Spleen (tissue), 7 donors: ENCODE data around the gene NPIPA1.
"Not testable (repeated sequence)": the region's sequence is repeated elsewhere in the genome, so short reads cannot be mapped to it uniquely, and the experiment has no call there.

Experiments used
- CTCF ChIP-seq, 11 experiments: fragments of 200-600 bp in 7 of 11; fragments of 450-650 bp in 4 of 11; sonication (generic) in 4 of 11; IDR thresholded peaks in 8 of 11; conservative IDR thresholded peaks in 3 of 11; 1 replicate in 7 of 11; 2 replicates in 4 of 11; pipeline versions ENCODE4 v1.4.0 to v1.8.0; 2016 to 2021; ENCODE audit warnings: antibody characterized with exemption in 11 of 11, inconsistent platforms in 4 of 11, mild to moderate bottlenecking in 1 of 11
- POLR2A ChIP-seq, 3 donors: fragments of 450-650 bp; IDR thresholded peaks; one replicate each; pipeline ENCODE4 v1.5.1; 2017; ENCODE audit warnings: antibody characterized with exemption in 3 of 3, mild to moderate bottlenecking in 1 of 3
- donor health status: DM: no; HTN: no; CAD: no; lungs with moderate emphysema.
- donor health status: DM: no; HTN: no; CAD: no.
- donor health status: DM: no; HTN: no; CAD: no.

- TF ChIP-seq POLR2A (IDR thresholded peaks at IDR 0.05); CTCF (IDR thresholded peaks at IDR 0.05 in 8 of 11, conservative IDR thresholded peaks at IDR 0.05 in 3 of 11): not testable (repeated sequence)
Observed at GRCh38 chr16:14989291-14990281, 52.3 kb downstream of the NPIPA1 start.
